RCC 7860 (cell line): ENCODE results near the gene PDZRN4.
"Not testable (repeated sequence)": the region's sequence is repeated elsewhere in the genome, so short reads cannot be mapped to it uniquely, and the experiment has no call there.

Experiments used
- DNase-seq: peaks from one replicate; pipeline ENCODE4 v3.0.0-alpha.2; 2015; ENCODE audit warnings: low spot score
- FAIRE-seq: peaks from 2 replicates; lab custom pipeline; 2012; peaks lifted over from hg19 to GRCh38; lab: Jason Lieb, UNC

The PDZRN4 gene

DNA sequence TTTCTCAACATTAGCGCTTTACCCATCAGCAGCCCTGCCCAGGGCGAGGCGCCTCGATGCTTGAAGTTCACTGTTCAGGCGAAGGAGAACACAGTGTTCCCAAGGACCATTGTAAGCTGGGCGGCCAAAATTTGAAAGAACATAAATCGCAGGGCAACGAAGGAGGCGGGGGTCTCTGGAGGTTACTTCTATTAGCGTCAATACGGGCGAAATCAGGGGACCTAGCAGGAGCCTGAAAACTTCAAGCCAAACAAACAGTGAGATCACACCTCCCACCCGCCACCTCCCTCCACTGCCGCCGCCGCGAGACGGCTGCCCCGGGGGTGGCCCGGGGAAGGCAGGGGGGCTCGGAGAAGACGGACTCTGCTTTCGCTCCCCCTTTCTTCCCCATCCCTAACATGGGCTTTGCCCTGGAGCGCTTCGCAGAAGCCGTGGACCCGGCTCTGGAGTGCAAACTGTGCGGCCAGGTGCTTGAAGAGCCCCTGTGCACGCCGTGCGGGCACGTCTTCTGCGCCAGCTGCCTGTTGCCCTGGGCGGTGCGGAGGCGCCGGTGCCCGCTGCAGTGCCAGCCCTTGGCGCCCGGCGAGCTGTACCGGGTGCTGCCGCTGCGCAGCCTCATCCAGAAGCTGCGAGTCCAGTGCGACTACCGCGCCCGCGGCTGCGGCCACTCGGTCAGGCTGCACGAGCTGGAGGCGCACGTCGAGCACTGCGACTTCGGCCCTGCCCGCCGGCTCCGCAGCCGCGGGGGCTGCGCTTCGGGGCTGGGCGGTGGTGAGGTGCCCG lies at the start of gene PDZRN4:
Gene PDZRN4 (plus strand): TSS at position 263 of the 783 bp plus-strand sequence.
- FAIRE-seq, result no peak
- DNase-seq, result no peak

- no peak for FAIRE-seq
These were observed 48.0 kb upstream of the PDZRN4 start for GRCh38 chr12:41140117-41140516.

GRCh38 chr12:41141104-41141503 lies 47.0 kb upstream of the PDZRN4 start:
- FAIRE-seq (no peak), DNase-seq (no peak)

More at GRCh38 chr12:41140117-41140516, 48.0 kb upstream of the PDZRN4 start:
- DNase-seq, result no peak

DNA sequence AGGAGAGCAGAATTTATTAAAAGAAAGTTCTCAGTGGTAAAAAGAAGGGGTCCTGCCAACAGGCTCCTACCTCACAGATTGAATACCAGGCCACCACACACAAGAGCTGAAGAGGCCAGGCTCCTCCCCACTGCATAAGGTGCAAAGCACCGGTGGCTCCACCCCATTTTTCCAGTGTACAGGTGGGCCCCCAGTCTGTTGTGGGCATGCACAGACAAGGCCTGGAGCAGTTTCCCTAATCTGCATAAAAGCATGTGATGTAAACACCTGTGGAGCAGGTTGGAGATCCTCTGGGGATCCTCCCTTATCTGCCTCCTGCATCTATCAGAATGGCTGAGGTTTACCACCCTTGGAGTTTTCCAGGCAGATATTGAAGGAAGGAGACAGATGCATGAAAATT lies 45.7 kb upstream of the PDZRN4 start:
- DNase-seq, result no peak
- FAIRE-seq, result no peak

GRCh38 chr12:41151793-41152192 lies 36.3 kb upstream of the PDZRN4 start:
- no peak for FAIRE-seq

DNA sequence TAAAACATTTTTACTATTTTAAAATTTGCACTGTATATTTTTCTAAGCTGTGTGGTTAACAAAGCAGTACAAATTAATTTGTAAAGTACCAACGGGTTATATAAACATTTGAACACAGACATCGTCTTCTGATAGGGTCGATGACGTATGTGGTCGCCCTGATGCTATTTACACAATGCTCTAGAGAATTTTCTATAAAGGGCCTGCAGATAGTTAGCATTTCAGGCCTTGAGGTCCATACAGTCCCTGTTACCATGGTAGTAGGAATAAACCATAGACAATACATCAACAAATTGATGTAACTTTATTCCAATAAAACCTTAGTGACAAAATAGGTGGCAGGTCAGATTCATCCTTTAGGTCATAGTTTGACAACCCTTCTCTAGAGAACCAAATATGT lies 25.7 kb upstream of the PDZRN4 start:
- DNase-seq, result no peak
- no peak for FAIRE-seq

More at GRCh38 chr12:41151793-41152192, 36.3 kb upstream of the PDZRN4 start:
- no peak for DNase-seq

DNA sequence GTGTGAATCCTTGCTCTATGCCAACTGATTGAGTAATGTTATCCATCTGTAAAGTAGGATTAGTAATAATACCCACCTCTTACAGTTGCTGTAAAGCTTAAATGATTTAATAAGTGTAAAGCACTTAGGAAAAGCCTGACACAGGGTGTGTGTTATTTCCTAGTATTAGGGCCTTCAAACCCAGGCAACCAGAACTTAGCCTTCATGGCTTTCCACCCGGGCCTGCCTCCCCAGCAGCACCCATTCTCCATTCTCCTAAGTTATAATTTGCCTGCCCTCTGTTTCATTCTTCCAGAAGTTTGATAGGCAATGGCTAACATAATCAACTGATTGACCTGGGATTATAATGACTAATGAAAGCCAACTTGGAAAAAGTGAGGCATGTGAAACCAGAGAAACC lies 20.4 kb upstream of the PDZRN4 start:
- FAIRE-seq (no peak), DNase-seq (no peak)

DNA sequence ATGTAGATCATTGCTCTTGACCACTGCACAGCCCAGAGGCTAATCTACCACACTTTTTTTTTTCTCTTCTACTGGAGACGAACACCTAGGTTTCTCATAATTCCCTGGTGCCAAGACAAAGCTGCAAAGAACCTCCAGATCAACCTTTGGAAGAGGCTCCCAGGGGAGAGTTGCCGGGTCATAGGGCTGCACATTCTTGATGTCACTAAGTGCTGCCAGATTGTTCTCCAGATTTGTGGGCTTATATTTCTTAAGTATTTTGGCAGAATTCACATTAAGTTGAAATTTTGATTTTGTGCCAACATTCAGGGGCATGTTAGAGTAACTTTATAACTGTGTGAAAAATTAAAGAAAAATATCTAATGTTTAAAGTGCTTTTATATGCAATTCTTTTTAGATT lies 13.5 kb upstream of the PDZRN4 start:
- no peak for DNase-seq
- FAIRE-seq, result no peak

GRCh38 chr12:41179507-41179906 lies 8.6 kb upstream of the PDZRN4 start:
- FAIRE-seq, DNase-seq: not testable (repeated sequence)

- FAIRE-seq, result no peak
These were observed 3.3 kb upstream of the PDZRN4 start for GRCh38 chr12:41184864-41185263.

DNA sequence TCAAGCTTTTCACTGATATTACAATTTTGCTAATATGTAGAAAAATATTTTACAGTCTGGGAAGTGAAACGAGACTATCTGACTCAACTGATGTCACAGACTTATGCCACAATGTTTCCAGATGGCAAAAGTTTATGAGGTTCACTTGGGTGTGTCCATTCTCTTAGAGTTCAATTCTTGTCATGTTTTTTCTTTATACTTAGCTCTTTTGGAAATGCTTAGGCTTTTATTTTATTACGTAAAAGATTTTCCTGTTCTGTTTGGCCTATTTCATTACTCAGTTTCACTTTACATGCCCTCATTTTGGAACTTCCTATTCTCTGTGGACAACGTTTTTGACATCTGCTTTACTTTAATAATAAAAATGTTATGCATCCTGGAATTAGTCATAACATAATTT lies 2.1 kb upstream of the PDZRN4 start:
- no peak for FAIRE-seq

More at GRCh38 chr12:41184864-41185263, 3.3 kb upstream of the PDZRN4 start:
- DNase-seq, result no peak

DNA sequence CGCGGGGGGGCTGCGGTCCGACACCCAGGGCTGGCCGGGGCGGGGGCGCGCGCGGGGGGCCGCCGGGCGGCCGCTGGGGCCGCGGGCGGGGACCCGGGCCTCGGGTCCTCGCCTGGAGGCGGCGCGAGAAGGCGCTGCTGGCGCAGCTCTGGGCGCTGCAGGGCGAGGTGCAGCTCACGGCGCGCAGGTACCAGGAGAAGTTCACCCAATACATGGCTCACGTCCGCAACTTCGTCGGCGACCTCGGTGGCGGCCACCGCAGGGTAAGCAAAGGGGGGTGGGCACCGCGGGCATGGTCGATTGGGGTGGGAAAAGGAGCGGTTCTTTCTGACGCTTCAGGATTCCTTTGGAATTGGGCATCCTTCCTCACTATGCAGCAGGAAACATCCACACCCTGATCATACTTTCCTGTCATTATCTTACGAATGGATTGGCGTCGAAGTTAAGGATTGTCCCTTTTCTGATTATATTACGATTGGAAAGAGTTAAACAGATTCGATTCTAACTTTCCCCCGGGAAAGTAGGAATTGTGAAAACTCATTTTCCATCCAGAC lies 798 bp downstream of the PDZRN4 start:
- FAIRE-seq, result no peak
- no peak for DNase-seq

More for the DNA sequence above, 2.1 kb upstream of the PDZRN4 start:
- DNase-seq, result no peak

DNA sequence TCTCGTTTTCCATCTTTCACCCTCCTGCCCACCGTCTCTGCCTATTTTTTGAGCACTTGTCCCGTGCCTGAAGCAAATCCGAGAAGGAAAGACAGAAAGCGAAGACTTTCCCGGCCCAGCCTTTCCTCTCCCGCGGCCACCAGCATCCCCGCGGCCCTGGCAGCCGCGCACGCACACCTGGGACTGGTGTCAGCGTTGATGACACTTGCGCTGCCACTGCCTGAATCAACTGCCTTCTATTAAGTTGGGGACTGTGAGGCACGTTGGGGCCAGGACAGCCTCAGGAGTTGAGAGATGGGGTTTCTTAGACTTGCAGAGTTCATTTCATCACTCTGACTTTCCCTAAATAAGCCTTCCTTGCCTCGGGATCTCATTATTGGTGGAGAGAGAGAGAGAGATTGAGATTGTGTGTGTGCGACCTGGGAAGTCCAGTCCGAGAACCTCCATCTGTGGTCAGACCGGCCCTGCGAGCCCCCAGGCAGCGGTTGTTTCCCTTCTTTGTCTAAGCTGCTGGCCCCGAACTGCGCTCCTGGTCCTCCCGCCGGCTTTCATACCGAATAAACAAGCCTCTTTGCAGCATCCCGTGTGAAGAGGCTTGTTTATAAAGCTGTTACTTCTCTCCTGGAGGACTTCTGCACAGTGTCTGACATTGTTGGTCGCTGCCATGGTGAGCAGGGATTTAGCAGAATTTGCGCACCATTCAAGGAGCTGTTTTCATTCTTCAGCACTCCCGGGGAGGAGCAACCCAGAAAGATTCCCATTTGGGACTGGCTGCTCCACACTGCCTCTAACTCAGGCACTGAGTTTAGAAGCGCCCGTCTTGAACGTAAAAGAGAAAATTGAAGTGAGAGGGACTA lies 1.5 kb downstream of the PDZRN4 start:
- FAIRE-seq (no peak), DNase-seq (no peak)

GRCh38 chr12:41190338-41190737 lies 2.2 kb downstream of the PDZRN4 start:
- FAIRE-seq (no peak), DNase-seq (no peak)

DNA sequence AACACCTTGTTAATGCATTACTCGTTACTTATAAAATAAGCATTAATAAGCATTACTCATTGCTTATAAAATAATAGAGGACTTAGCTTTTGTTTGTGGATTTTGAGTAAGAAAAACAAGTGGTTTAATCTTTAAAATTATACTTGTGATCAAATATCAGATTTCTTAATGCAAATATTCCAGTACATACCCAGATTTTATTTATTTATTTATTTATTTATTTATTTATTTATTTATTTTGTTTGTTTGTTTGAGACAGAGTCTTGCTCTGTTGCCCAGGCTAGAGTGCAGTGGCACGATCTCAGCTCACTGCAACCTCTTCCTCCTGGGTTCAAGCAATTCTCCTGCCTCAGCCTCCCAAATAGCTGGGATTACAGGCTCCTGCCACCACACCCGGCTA lies 3.4 kb downstream of the PDZRN4 start:
- not testable (repeated sequence) for FAIRE-seq

DNA sequence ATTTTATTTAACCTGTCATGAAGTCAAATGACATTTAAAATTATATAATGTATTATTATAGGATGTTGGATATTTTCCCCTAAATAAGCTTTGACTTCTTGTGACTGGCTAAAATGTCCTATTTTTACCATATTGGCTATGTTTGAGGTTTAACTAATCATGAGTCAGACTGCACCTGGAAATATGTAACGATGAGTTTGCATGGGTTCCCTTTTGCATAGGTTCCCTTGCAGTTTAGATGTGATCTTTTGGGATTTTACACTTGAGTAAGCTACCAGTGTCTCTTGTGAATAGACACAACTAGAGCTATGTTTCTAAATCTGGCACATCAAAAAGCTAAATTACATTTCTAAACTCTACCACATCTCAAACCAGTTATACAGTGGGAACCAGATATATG lies 5.2 kb downstream of the PDZRN4 start:
- no peak for FAIRE-seq
- no peak for DNase-seq

More for the DNA sequence above, 3.4 kb downstream of the PDZRN4 start:
- DNase-seq, result not testable (repeated sequence)

DNA sequence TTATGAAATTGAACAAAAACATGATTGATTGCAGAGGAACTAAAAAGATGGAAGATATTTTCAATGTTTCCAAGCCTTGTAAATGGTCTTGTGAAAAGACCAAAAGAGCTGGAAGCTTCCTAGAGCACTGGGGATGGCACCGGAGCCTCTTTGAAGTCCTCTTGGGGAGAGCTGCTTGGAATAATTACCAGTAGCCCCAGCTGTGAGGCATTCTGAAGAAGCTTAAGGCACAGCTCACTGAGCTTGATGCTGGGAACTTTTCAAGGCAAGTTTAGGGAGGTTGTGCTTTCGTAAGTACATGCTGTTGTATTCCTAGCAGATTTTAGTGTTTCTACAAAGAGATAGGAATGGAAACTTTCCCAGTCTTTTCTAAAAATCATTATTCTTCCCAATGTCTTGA lies 13.9 kb downstream of the PDZRN4 start:
- FAIRE-seq (no peak), DNase-seq (no peak)

DNA sequence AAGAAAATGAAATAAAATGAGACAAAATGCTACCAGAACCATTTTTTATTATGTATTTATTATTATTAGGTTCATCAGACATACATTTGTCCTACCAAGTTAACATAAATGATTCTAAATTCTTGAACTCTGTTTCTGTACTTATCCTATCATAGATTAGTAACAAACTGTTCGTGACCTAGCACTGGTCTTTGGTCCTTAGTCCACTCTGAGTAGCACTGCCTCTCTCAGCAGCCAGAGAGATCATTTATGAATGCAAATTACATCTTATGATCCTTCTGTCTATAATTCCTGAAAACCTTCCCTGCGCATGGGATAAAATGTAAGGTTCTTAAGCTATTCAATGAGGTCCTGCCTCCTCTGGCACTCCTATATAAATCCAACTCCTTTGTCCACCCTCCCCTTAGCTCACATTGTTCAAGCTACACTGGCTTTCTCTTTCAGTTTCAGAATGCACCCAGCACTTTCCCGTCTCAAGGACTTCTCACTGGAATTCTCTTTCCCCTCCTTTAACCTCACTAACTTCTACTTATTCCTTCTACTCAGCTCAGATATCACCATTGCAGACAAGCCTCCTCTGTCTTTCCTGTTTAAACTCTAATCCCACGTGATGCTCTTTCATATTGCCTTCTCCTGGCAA lies 17.1 kb downstream of the PDZRN4 start:
- no peak for FAIRE-seq
- DNase-seq, result no peak

GRCh38 chr12:41206298-41206697 lies 18.2 kb downstream of the PDZRN4 start:
- no peak for FAIRE-seq

DNA sequence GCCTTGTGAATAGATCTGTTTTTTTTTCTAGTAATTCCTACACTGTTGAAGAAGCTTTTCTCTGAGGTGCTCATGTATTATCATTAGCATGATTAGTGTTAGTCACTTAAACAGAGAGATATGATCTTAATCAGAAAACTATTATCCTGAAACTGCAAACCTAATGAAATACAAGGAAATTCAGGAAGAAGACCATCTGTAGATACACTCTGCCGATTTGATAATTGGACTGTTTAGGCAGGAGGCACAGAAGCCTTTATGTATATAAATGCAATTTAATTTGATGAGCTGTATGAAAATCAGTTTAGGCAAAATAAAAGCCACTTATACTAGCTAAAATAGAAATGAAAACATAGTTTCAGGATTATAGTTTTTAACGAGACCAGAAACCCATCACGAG lies 23.3 kb downstream of the PDZRN4 start:
- FAIRE-seq, result no peak
- DNase-seq, result no peak

More at GRCh38 chr12:41206298-41206697, 18.2 kb downstream of the PDZRN4 start:
- DNase-seq, result no peak

DNA sequence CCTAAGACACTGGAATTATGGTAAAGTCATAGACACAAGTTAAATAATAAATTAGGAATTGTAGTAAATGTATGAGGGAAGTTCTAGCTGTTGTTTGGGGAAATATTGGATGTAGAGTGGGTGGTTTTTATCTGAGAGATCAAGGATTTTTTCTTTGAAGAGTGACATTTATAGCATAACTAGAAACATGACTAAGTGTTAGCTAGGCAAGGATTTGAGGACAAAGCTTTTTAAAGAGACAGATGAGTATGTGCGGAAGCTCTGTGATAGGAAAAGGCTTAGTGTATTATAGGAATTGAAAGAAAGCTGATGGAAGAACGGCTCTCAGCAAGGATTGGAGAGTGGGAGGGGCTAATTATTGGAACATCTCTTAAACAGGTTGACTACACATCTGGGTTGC lies 24.5 kb downstream of the PDZRN4 start:
- DNase-seq, result no peak
- no peak for FAIRE-seq
